Measurements from ENCODE around the gene ARHGAP9. TPM values are rescaled to one million over a fixed set of nuclear protein-coding genes. Genes with fewer than 3 reads are reported as not detected.
"Not testable (repeated sequence)": the region's sequence is repeated elsewhere in the genome, so short reads cannot be mapped to it uniquely, and the experiment has no call there.

Gene ARHGAP9
- total RNA-seq, 1 experiment from 2014 or later, result not detected

DNA sequence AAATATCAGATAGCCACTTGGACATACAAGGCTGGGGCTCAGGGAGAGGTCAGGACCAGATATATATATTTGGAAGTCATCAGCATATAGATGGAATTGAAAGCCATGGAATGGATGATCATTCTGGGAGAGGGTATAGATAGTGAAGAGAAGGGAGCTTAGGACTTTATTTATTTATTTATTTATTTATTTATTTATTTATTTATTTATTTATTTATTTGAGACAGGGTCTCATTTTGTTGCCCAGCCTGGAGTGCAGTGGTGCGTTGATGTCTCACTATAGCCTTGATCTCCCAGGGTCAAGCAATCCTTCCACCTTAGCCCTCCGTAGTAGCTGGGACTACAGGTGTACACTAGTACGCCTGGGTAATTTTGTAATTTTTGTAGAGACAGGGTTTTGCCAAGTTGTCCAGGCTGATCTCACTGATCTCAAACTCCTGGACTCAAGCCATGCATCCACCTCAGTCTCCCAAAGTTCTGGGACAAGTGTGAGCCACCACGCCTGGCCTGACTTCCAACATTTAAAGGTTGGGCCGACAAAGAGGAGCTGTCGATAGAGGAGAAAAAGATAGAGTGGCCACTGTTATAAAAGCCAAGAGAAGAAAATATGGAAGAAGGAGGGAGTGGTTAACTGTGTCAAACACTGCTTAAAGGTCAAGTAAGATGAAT, 33.2 kb downstream of the ARHGAP9 start:
- no peak for DNase-seq (ENCODE audit: extremely low read depth, low read depth)

DNA sequence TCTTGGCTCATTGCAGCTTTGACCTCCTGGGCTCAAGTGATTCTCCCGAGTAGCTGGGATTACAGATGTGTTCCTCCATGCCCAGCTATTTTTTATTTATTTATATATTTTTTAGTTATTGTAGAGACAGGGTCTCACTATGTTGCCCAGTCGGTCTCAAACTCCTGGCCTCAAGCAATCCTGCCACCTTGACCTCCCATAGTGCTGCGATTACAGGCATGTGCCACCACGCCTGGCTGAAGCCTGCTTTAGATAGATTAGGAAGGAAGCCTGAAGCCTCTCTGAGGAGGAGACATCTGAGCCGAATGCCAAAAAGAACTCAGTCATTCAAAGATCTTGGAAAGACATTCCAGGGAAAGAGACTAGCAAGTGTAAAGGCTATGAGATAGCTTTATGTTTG, 34.9 kb downstream of the ARHGAP9 start:
- DNase-seq (ENCODE audit: extremely low read depth, low read depth), result no peak

DNA sequence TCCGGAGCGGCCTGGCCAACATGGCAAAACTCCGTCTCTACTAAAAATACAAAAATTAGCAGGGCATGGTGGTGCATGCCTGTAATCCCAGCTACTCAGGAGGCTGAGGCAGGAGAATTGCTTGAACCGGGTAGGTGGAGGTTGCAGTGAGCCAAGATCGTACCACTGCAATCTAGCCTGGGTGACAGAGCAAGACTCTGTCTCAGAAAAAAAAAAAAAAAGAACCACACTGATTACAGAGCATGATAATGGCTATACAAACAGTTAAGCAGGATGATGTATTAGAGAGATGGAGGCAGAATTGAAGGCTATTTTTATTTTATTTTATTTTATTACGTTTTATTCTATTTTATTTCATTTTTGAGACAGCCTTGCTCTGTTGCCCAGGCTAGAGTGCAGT, 35.3 kb downstream of the ARHGAP9 start:
- DNase-seq (ENCODE audit: extremely low read depth, low read depth), result not testable (repeated sequence)

DNA sequence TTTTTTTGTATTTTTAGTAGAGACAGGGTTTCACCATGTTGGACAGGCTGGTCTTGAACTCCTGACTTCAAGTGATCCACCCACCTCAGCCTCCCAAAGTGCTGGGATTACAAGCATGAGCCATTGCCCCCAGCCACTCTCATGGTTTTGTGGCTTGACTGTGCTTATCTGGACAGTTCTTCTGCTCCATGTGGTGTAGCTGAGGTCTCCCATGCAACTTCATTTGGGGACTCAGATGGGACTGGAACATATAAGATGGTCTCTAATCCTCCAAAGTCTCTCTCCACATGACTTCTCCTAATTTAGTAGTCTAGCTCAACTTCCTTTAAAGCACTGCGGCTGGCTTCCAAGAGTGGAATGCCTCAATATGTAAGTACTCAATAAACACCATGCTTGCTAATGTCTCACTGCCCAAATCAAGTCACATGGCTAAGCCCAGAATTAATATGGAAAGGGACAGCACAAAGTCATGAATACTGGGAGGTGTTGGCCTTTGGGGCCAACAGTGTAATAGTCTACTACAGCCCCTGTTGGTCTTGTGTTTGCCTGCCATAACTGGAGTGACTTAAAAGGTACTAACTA, 37.7 kb downstream of the ARHGAP9 start:
- DNase-seq (ENCODE audit: extremely low read depth, low read depth), result no peak

DNA sequence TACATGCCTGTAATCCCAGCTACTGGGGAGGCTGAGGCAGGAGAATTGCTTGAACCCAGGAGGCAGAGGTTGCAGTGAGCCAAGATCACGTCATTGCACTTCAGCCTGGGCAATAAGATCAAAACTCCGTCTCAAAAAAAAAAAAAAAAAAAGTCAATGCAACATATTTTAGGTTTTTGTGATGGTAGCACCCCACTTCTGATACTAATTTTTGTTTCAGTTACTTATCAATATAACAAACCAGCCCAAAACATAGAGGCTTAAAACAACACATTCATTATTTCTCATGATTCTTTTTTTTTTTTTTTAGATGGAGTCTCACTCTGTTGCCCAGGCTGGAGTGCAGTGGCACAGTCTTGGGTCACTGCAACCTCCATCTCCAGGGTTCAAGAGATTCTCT, 38.3 kb downstream of the ARHGAP9 start:
- DNase-seq (ENCODE audit: extremely low read depth, low read depth), result not testable (repeated sequence)

DNA sequence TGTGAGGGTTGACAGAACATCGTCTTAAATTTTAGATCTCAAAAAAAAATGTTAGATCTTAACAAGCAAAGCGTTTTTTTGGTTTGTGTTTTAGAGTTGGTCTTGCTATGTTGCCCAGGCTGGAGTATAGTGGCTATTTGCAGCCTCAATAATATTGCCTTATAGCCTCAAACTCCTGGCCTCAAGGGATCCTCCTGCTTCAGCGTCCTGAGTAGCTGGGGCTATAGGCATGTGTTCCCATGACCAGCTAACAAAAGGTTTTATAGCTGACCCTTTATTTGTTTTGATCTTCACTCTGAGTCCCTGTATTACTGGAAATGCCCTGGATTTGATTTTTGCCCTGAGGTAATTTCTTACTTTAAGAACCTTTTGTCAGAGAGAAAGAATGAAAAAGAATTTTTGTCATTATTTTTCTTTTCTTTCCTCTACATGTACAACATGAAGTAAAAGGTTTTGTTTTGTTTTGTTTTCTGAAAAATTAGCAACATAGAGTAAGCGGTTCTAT, 39.9 kb downstream of the ARHGAP9 start:
- no peak for DNase-seq (ENCODE audit: extremely low read depth, low read depth)

DNA sequence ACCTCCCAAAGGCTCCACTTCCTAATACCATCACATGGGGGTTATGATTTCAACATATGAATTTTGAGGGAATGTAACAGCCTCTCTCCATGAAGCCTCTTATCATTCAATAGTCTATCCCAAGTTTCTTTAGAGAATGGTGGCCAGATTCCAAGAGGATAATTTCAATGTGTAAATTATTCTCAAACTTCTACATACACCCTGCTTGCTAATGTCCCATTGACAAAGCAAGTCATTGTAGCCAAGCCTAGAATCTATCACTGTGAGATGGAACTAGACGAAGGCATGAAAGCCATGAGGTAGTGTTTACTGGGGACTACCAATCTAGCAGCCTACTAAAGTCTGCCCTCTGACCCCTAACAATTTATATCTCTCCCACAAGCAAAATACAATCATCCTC, 41.3 kb downstream of the ARHGAP9 start:
- no peak for DNase-seq (ENCODE audit: extremely low read depth, low read depth)

DNA sequence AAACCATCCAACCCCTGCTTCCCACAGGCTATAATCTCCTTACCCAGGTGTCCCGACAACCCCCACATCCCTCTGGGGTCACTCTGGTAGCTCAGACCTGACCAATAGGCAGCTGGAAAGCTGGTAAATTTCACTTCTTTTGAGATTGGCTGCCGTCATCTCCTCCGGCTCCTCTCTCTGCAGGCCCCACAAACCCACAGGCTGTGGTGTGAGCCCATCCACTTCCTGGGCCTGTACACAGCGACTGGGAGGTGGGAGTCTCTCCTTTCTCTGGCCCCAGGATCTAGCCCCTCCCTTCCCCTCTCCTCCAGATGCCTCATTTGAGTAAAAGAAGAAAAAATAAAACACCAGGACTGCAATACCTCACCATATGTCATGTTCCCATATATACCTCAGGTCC, 44.4 kb downstream of the ARHGAP9 start:
- no peak for DNase-seq (ENCODE audit: extremely low read depth, low read depth)

DNA sequence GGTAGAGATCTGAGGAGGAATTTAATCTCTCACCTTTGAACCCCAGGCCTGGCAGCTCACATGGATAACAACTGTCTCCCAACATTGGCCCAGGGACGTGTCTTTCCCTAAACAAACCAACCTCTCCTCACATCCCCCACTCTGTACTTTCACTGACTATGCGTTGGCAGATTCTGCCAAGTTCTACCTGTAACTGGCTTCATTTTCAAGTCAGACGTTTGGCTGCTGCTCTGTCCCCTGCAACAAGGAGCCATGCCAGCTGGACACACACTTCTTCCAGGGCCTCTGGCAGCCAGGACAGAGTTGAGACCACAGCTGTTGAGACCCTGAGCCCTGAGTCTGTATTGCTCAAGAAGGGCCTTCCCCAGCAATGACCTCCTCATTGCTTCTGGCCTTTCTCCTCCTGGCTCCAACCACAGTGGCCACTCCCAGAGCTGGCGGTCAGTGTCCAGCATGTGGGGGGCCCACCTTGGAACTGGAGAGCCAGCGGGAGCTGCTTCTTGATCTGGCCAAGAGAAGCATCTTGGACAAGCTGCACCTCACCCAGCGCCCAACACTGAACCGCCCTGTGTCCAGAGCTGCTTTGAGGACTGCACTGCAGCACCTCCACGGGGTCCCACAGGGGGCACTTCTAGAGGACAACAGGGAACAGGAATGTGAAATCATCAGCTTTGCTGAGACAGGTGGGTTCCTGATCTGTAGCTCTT, 45.0 kb downstream of the ARHGAP9 start, which contains the start of gene INHBC:
Gene INHBC, plus strand, starts transcription at position 268 of the 707 bp plus-strand sequence. Its CDS starts 103 bp downstream, at position 371.
- no peak for DNase-seq (ENCODE audit: extremely low read depth, low read depth)

DNA sequence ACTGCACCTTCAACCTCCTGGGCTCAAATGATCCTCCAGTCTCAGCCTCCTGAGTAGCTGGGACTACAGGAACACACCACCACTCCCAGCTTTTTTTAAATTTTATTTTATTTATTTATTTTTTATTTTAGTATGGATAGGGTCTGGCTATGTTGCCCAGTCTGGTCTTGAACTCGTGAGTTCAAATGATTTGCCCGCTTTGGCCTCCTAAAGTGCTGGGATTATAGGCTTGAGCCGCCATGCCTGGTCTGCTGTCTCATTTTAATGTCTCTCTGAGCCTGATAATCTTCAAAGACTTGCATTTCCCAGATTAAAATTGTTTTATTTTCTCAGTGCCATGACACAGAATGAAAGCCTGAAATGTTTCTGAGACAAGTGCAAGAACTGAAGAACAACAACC, 46.3 kb downstream of the ARHGAP9 start:
- DNase-seq (ENCODE audit: extremely low read depth, low read depth), result no peak

DNA sequence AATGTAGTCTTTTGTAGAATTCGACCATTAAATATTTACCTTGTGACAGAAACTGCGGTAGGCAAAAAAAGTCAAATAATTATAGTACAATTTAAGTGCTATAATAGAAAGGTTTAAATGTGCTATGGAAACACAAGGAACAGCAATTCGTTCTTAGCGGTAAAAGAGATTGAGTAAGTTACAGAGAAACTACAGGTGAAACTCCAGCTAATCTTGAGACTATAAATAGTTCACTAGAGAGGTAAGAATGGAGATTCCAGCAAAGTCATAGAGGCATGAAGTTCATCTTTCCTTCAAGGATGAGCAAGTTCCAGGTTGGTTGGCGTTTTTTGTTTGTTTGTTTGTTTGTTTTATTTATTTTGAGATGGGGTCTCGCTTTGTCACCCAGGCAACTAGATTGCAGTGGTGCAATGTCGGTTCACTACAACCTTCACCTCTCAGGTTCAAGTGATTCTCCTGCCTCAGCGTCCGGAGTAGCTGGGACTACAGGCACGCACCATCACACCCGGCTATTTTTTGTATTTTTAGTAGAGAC, 47.9 kb downstream of the ARHGAP9 start:
- no peak for DNase-seq (ENCODE audit: extremely low read depth, low read depth)

DNA sequence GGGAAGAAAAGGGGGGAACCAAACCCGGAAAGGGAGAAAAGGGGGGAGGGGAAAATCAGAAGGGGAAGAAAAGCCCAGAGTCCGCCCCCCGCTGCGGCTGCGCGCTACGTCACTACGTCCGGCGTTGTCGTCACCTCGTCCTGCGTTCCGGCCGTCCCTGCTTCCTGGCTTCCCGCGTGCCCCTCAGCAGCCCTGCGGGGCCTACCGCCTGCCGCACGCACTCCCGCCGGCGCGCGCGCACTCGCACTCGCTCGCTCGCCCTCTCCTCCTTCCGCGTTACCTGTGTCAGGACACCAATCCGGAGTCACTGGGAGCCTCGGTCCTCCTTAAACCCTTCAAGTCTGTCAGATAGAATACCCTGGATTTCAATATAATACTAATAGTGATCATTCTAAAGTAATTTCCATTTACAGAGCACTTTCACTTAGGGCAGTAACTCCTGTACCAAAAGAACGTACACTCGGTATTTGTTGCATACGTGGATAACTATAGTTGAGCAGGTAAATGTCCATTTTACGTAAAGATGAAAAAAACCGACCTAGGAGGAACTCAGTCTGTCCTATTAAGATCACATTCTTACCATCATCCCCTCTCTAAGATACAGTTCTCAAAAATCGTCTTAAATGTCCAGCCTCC, 48.6 kb downstream of the ARHGAP9 start, which contains the start of gene R3HDM2:
Gene R3HDM2, minus strand, starts transcription at position 113 of the 636 bp plus-strand sequence. CDS start 120,615 bp downstream, outside the sequence.
- DNase-seq (ENCODE audit: extremely low read depth, low read depth), result peak; percentile 93

DNA sequence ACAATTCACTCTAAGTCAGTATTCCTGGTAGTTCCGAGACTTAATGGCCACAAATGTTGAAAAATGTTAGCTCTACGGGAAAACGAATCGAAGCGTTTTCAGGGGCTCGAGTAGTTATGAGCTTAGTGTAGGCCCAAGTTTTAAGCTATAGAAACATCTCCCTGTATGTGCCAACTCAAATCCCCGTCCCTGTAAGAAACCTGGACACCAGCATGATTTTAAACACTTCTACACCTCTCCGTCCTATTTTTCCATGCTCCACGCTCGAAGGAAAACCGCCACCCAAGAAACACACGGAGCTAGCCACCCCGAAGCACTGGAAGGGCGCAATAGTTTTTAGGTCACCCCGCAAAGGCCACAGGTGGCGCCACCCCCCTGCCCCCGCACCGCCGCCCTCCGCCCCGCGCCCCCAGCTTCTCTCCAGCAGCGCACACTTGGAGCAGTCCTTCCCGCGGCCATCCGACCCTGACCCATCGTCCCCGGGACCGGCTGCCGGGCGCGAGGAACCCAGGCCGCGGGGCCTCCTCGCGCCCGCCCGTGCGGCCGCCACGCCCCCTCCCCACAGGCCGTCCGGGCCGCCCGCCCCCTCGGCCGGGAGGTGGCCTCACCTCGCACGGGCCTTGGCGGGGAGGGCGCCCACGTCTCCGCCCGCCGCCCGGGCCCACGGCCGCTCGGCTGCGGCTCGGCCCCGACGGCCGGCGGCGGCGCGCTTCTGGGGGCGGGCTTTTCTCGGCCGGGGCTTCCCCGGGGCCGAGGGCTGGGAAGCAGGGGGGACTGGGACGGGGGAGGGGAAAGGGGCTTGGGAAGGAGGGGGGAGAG, 49.3 kb downstream of the ARHGAP9 start:
- peak; percentile 22 for DNase-seq (ENCODE audit: extremely low read depth, low read depth)

DNA sequence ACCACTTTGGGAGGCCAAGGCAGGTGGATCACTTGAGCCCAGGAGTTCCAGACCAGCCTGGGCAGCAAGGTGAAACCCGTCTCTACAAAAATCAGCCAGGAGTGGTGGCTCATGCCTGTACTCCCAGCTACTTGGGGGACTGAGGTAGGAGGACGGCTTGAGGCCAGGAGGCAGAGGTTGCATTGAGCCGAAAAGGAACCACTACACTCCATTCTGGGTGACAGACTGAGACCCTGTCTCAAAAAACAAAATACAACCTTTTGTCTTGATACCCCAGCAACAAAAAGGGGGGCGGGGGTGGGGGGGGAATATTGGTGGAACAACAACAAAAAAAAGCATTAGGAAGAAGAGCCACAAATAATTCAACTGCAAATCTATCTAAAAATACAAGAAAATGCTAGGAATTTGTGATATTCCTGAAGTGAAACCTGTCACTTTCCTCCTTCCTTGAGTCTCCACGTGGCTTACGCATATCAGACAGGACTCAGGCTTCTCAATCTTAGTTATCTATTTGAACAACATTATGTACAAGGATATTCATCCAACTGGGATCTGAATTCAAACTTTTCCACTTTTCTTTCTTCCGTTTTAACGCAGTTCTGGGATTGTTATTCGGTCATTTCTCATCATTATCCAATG, 50.1 kb downstream of the ARHGAP9 start:
- DNase-seq (ENCODE audit: extremely low read depth, low read depth), result peak; percentile 5

DNA sequence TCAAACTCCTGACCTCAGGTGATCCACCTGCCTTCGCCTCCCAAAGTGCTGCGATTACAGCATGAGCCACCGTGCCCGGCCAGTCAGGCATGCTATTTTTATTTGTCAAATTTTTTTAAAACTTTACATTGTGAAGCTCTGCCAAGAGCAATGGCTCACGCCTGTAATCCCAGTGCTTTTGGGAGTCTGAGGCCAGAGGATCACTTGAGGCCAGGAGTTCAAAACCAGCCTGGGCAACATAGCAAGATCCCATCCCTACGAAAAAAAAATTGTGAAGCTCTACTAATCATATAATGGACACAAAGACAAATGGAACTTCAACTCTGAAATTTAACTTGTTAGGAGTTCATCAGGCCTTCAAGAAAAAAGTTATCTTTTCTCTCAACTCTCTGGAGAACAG, 50.7 kb downstream of the ARHGAP9 start:
- no peak for DNase-seq (ENCODE audit: extremely low read depth, low read depth)

DNA sequence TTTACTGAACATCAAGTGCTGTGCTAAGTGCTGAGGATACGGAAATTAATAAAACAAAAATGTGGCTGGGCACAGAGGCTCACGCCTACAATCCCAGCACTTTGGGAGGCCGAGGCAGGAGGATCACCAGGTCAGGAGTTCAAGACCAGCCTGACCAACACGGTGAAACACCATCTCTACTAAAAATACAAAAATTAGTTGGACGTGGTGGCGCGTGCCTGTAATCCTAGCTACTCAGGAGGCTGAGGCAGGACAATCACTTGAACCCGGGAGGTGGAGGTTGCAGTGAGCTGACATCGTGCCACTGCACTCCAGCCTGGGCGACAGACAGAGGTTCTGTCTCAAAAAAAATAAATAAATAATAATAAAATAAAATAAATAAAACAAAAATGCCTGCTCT, 52.7 kb downstream of the ARHGAP9 start:
- DNase-seq (ENCODE audit: extremely low read depth, low read depth), result not testable (repeated sequence)
